Osteocyte (in vitro differentiated cells): ENCODE data around the gene GORAB. TPM values are rescaled to one million over a fixed set of nuclear protein-coding genes. Genes with fewer than 3 reads are reported as not detected.

Experiments used
- DNase-seq: peaks from one replicate; pipeline ENCODE4 v3.0.0; 2021; ENCODE audit warnings: mixed read lengths; ENCODE audit not compliant: unreplicated experiment; ENCODE audit errors: extremely low spot score
- H3K27ac Mint-ChIP-seq: one replicate; pipeline ENCODE4 v1.8.0; 2021; ENCODE audit warnings: mild to moderate bottlenecking, mixed read lengths; ENCODE audit not compliant: unreplicated experiment
- H3K27me3 Mint-ChIP-seq: one replicate; pipeline ENCODE4 v1.8.0; 2021; ENCODE audit warnings: mixed read lengths; ENCODE audit not compliant: unreplicated experiment
- H3K36me3 Mint-ChIP-seq: one replicate; pipeline ENCODE4 v1.8.0; 2021; ENCODE audit warnings: mixed read lengths; ENCODE audit not compliant: unreplicated experiment
- H3K4me1 Mint-ChIP-seq: one replicate; pipeline ENCODE4 v1.8.0; 2021; ENCODE audit warnings: mixed read lengths; ENCODE audit not compliant: unreplicated experiment
- H3K4me3 Mint-ChIP-seq: one replicate; pipeline ENCODE4 v1.8.0; 2021; ENCODE audit warnings: mild to moderate bottlenecking, moderate library complexity, mixed read lengths; ENCODE audit not compliant: unreplicated experiment
- H3K9me3 Mint-ChIP-seq: one replicate; pipeline ENCODE4 v1.8.0; 2021; ENCODE audit warnings: mixed read lengths; ENCODE audit not compliant: unreplicated experiment
- total RNA-seq: library from RNA; stranded (reverse); gene quantifications from 2 replicates; pipeline ENCODE4 v1.2.1, GENCODE V29; 2021
- TF ChIP-seq, protein P1 (sequence below): fragments of 200-600 bp; sonication (generic); IDR thresholded peaks from 2 replicates; pipeline ENCODE4 v1.5.0; 2021; ENCODE audit warnings: antibody characterized with exemption, mild to moderate bottlenecking, moderate library complexity

GORAB gene
- total RNA-seq, 1 donor from 2014 or later, result 20.8 TPM

DNA sequence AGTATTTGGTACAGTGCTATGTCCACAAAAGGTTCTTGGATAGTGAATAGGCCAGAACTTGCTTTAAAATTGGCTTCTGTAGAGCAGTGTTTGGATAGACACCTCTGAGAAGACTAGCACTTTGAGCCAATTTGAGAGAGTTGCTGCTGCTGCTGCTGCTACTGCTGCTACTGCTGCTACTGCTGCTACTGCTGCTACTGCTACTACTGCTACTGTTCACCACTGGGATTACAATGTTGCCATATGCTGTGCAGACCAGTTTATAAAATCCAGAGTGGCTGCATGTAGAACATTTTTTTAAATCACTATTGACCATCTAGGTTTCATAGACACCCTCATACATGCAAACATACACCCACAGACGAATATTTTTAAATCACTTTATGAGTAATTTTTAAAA lies 15.3 kb downstream of the GORAB start:
- DNase-seq, result no peak
- H3K27ac Mint-ChIP-seq, result no peak overlapping the region
- H3K36me3 Mint-ChIP-seq, result peaks cover 80% of the 10 kb centered on the region

DNA sequence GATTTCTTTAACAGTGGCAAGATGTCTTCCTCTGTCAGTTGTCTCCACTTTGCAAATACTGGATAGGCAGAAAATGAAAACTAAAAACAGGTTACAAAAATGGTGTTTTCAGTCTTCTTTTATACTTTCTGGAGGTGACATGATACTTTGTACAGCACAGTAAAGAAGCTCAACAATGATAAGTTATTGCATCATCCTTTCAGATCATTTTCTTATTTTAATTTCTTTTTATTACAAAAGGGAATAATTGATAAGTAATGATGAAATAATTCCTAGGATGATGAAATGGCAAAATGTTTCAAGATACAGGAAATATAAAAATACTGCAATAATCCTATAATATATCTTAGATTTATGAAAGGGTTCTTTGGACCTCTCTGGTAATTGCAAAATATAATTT lies 16.5 kb downstream of the GORAB start:
- H3K27ac Mint-ChIP-seq, result peak overlapping the region; percentile 45
- peaks cover 76% of the 10 kb centered on the region for H3K36me3 Mint-ChIP-seq
- no peaks in the 10 kb centered on the region for H3K27me3 Mint-ChIP-seq
- H3K4me1 Mint-ChIP-seq, result peaks cover 22% of the 10 kb centered on the region
- H3K4me3 Mint-ChIP-seq, result no peak overlapping the region
- H3K9me3 Mint-ChIP-seq, result peaks cover 8% of the 10 kb centered on the region
- TF ChIP-seq, protein P1, sequence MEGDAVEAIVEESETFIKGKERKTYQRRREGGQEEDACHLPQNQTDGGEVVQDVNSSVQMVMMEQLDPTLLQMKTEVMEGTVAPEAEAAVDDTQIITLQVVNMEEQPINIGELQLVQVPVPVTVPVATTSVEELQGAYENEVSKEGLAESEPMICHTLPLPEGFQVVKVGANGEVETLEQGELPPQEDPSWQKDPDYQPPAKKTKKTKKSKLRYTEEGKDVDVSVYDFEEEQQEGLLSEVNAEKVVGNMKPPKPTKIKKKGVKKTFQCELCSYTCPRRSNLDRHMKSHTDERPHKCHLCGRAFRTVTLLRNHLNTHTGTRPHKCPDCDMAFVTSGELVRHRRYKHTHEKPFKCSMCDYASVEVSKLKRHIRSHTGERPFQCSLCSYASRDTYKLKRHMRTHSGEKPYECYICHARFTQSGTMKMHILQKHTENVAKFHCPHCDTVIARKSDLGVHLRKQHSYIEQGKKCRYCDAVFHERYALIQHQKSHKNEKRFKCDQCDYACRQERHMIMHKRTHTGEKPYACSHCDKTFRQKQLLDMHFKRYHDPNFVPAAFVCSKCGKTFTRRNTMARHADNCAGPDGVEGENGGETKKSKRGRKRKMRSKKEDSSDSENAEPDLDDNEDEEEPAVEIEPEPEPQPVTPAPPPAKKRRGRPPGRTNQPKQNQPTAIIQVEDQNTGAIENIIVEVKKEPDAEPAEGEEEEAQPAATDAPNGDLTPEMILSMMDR, result no peak
- no peak for DNase-seq

More for the DNA sequence above, 15.3 kb downstream of the GORAB start:
- TF ChIP-seq, protein P1, result no peak
- H3K9me3 Mint-ChIP-seq, result peaks cover 8% of the 10 kb centered on the region
- H3K27me3 Mint-ChIP-seq, result no peaks in the 10 kb centered on the region
- H3K4me3 Mint-ChIP-seq, result no peak overlapping the region
- H3K4me1 Mint-ChIP-seq, result peaks cover 22% of the 10 kb centered on the region

DNA sequence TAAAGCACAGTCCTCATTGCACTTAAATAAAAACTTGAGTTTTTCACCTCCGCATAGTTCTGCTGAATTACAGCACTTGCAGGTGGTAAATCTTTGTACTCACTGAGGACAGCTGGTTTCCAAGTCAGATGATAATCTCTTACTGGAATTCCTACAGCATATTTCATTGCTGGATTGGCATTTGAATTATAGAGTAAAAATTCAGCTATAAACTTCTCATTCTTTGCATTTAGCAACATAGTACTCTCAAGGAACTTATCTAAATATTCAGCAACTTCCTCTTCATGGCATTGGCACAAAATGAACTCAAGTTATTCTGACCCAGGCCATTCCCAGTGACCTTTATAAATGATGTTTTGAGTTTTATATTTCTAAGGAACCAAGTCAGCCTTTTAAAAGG lies 23.4 kb downstream of the GORAB start:
- no peak for DNase-seq
- TF ChIP-seq, protein P1, result no peak
- Mint-ChIP-seq H3K36me3 (peaks cover 31% of the 10 kb centered on the region), H3K9me3 (peaks cover 10% of the 10 kb centered on the region), H3K4me3 (no peak overlapping the region), H3K4me1 (peaks cover 27% of the 10 kb centered on the region), H3K27ac (peak overlapping the region; percentile 66), H3K27me3 (no peaks in the 10 kb centered on the region)

DNA sequence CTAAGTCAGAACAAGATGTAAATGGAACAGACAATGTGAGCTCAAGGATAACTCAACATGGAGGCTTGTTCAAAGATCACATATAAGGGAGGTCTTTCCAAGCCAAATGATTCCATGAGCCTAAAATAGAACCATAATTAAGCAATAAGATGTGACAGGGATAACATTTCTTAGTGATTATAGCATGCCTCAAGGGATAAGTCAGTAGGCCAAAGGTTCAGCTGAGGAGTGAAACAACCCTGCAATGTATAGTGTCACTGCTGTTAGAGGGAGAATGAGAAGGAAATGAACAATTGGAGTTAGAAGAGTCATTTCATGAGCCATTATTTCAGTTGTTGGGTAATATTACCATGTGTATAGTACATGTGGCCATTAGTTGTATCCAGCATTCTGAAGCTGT lies 25.0 kb downstream of the GORAB start:
- no peaks in the 10 kb centered on the region for H3K27me3 Mint-ChIP-seq
- TF ChIP-seq, protein P1, result no peak
- H3K4me1 Mint-ChIP-seq, result peaks cover 35% of the 10 kb centered on the region
- DNase-seq, result no peak
- H3K9me3 Mint-ChIP-seq, result peaks cover 10% of the 10 kb centered on the region
- H3K27ac Mint-ChIP-seq, result no peak overlapping the region
- H3K4me3 Mint-ChIP-seq, result no peak overlapping the region
- peaks cover 18% of the 10 kb centered on the region for H3K36me3 Mint-ChIP-seq

DNA sequence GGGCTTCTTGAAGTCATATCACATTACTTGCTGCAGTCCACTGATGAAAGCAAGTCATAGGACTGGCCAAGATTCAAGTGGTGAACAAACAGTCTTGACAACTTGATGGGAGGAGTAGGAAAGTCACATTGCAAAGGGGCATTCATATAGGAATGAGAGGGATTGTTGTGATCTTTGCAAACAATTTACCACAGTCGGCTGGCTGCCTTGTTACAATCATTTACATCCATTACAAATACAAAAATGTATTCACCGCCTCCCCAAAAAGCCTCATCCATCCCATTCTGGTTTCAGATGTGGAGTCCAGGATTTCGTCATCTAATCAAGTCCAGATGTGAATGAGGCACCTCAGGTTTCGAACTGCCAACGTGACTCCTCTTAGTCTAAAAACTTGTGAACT lies 26.8 kb downstream of the GORAB start:
- Mint-ChIP-seq H3K27me3 (no peaks in the 10 kb centered on the region), H3K4me1 (peaks cover 52% of the 10 kb centered on the region), H3K36me3 (peaks cover 8% of the 10 kb centered on the region), H3K27ac (peak overlapping the region; percentile 38), H3K9me3 (peaks cover 10% of the 10 kb centered on the region), H3K4me3 (no peak overlapping the region)
- no peak for DNase-seq
- TF ChIP-seq, protein P1, result no peak
